HepG2 (cell line): ENCODE results near the gene SHC1. TPM values are rescaled to one million over a fixed set of nuclear protein-coding genes. Genes with fewer than 3 reads are reported as not detected.

Experiments
- AGO2 ChIP-seq: fragments of 200-400 bp; formaldehyde crosslinking; optimal IDR thresholded peaks from 2 replicates; pipeline ENCODE3; 2017; ENCODE audit warnings: mild to moderate bottlenecking, low read depth, low read length, moderate library complexity
- ARNTL ChIP-seq: sonication (generic); formaldehyde crosslinking; IDR thresholded peaks from 2 replicates; pipeline ENCODE4 v1.4.0; 2020; ENCODE audit warnings: mild to moderate bottlenecking, missing genetic modification reagents
- BCLAF1 ChIP-seq: fragments of 450-650 bp; IDR thresholded peaks from 2 replicates; pipeline ENCODE4 v1.6.1; 2017; ENCODE audit warnings: mild to moderate bottlenecking
- CEBPB ChIP-seq: IDR thresholded peaks from 2 replicates; pipeline ENCODE4 v1.6.1; 2011; ENCODE audit warnings: low read depth, low read length, improper control_type of control experiment, borderline replicate concordance
- CEBPG ChIP-seq: IDR thresholded peaks from 2 replicates; pipeline ENCODE4 v1.6.1; 2016
- GATA4 ChIP-seq: sonication (generic); IDR thresholded peaks from 2 replicates; pipeline ENCODE4 v1.6.1; 2016; ENCODE audit warnings: antibody characterized with exemption, low read depth, borderline replicate concordance
- HDAC2 ChIP-seq: sonication (generic); formaldehyde crosslinking; IDR thresholded peaks from 2 replicates; pipeline ENCODE4 v1.4.0; 2020; ENCODE audit warnings: missing genetic modification reagents
- HNF4G ChIP-seq, 2 experiments: sonication (generic) in 1 of 2; formaldehyde crosslinking in 1 of 2; IDR thresholded peaks; 2 replicates each; pipeline versions ENCODE4 v1.4.0 to v1.6.1; 2011 to 2020; ENCODE audit warnings: borderline replicate concordance in 2 of 2, low read depth in 2 of 2, mild to moderate bottlenecking in 2 of 2, low read length in 1 of 2, missing genetic modification reagents in 1 of 2, moderate library complexity in 1 of 2
- HOXA5 ChIP-seq: sonication (generic); formaldehyde crosslinking; IDR thresholded peaks from 2 replicates; pipeline ENCODE4 v1.4.0; 2020; ENCODE audit warnings: missing genetic modification reagents
- KLF6 ChIP-seq: IDR thresholded peaks from 2 replicates; pipeline ENCODE4 v1.8.0; 2016; ENCODE audit warnings: missing biosample characterization, missing genetic modification reagents
- MLLT10 ChIP-seq: sonication (generic); formaldehyde crosslinking; IDR thresholded peaks from 2 replicates; pipeline ENCODE4 v1.4.0; 2020; ENCODE audit warnings: missing genetic modification reagents
- NFE2L2 ChIP-seq: fragments of 150-350 bp; IDR thresholded peaks from 2 replicates; pipeline ENCODE4 v1.6.1; 2014; ENCODE audit warnings: low read length
- SP2 ChIP-seq: sonication (generic); formaldehyde crosslinking; IDR thresholded peaks from 2 replicates; pipeline ENCODE4 v1.5.1; 2020; ENCODE audit warnings: mild to moderate bottlenecking, missing genetic modification reagents
- ZFYVE20 ChIP-seq: sonication (generic); formaldehyde crosslinking; IDR thresholded peaks from 2 replicates; pipeline ENCODE4 v1.8.0; 2023; ENCODE audit warnings: low read depth, mild to moderate bottlenecking, moderate library complexity, missing genetic modification reagents, borderline replicate concordance
- ZNF512B ChIP-seq: sonication (generic); formaldehyde crosslinking; IDR thresholded peaks from 2 replicates; pipeline ENCODE4 v1.5.1; 2020; ENCODE audit warnings: missing genetic modification reagents, mild to moderate bottlenecking, borderline replicate concordance
- ZNF589 ChIP-seq: sonication (generic); formaldehyde crosslinking; conservative IDR thresholded peaks from 2 replicates; pipeline ENCODE4 v1.8.0; 2022; ENCODE audit warnings: mild to moderate bottlenecking, moderate library complexity, missing genetic modification reagents
- ZUFSP ChIP-seq: sonication (generic); formaldehyde crosslinking; IDR thresholded peaks from 2 replicates; pipeline ENCODE4 v1.9.0; 2021; ENCODE audit warnings: missing genetic modification reagents, mild to moderate bottlenecking, borderline replicate concordance
- polyA plus RNA-seq, 8 experiments: library from polyadenylated mRNA; depleted of rRNA in 3 of 8; stranded (reverse) in 7 of 8; unstranded in 1 of 8; fragments of >200 nt; fragmentation: Illumina TruSeq in 4 of 8; extraction: Trizol in 4 of 8; gene quantifications; 2 replicates each; pipeline versions ENCODE4 v1.2.1 to v1.2.3, GENCODE V29; 2011 to 2016; ENCODE audit warnings: low read depth in 4 of 8, missing spikeins in 1 of 8, mixed read lengths in 1 of 8; ENCODE audit not compliant: insufficient read depth in 1 of 8
- total RNA-seq, 5 experiments: library from RNA; depleted of rRNA; stranded (reverse); fragments of >200 nt; fragmentation: Illumina TruSeq; extraction: Trizol; gene quantifications; 2 replicates each; pipeline ENCODE4 v1.2.3, GENCODE V29; 2016; ENCODE audit warnings: low read depth in 1 of 5
- TF ChIP-seq, protein P1 (sequence below): sonication (generic); formaldehyde crosslinking; IDR thresholded peaks from 2 replicates; pipeline ENCODE4 v1.5.1; 2020; ENCODE audit warnings: missing genetic modification reagents, mild to moderate bottlenecking, borderline replicate concordance
- TF ChIP-seq, protein P2 (sequence below): sonication (generic); formaldehyde crosslinking; IDR thresholded peaks from 2 replicates; pipeline ENCODE4 v1.5.0; 2020; ENCODE audit warnings: missing genetic modification reagents
- TF ChIP-seq, protein P3 (sequence below): IDR thresholded peaks from 2 replicates; pipeline ENCODE4 v1.6.1; 2016; ENCODE audit warnings: low read depth, borderline replicate concordance

SHC1 gene
- total and polyA plus RNA-seq, 2 of the 13 experiments (the other 11 are each of a cell fraction or from before 2014, with no cell fraction given) = 52.0 to 137 TPM

DNA sequence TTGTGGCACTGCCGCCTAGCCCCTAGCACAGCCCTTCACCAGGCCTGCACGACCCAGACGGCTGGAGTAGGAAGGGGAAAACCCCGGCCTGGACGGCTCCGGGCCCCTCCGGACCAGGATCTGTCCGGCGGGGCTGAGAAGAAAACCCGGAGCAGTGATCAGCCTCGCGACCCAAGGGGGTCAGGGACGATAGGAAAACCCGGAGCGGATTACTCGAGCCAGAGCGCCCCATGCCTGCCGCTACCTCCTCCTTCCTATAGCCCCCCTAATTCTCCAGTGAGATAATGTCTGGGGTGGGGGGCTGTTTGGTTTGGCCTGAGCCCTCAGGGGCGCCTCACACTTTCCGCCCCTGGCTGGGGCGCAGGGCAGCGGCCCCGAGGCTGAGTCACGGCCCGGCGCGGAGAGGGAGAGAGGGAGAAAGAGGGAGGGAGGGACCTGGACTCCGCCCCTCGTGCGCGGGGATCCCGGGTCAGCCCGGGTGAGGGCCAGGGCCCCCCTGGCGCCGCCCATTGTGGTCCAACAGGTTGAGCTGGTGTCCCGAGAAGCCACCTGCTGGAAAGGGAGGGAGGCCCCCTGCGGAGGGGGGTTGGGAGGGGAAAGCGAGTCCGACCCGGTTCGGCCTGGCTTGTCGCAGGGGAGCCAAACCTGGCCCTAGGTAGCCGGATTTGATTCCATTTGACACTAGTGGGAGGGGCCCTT, 30.3 kb upstream of the SHC1 start (continued):
- TF ChIP-seq, protein P1, sequence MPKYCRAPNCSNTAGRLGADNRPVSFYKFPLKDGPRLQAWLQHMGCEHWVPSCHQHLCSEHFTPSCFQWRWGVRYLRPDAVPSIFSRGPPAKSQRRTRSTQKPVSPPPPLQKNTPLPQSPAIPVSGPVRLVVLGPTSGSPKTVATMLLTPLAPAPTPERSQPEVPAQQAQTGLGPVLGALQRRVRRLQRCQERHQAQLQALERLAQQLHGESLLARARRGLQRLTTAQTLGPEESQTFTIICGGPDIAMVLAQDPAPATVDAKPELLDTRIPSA (CRISPR knock-in tag) = no peak
- TF ChIP-seq ZFYVE20 (no peak), BCLAF1 (no peak), ZNF589 (peak; percentile 64; the same call in 1 of the 2 replicates), HOXA5 (CRISPR knock-in tag) (peak; percentile 72), MLLT10 (no peak), SP2 (no peak; the same call in 1 of the 2 replicates), ARNTL (CRISPR knock-in tag) (peak; percentile 82), ZUFSP (no peak), CEBPB (no peak), HNF4G (IDR thresholded peaks at IDR 0.05; ENCODE audit: borderline replicate concordance, low read depth, low read length) (peak; percentile 46; the same call in 1 of the 2 replicates), HNF4G (CRISPR knock-in tag; IDR thresholded peaks at IDR 0.05; ENCODE audit: borderline replicate concordance, low read depth) (peak; percentile 25; the same call in 1 of the 2 replicates), GATA4 (peak; percentile 43; the same call in 1 of the 2 replicates), ZNF512B (CRISPR knock-in tag) (no peak), NFE2L2 (no peak), CEBPG (CRISPR knock-in tag) (peak; percentile 6; the same call in 1 of the 2 replicates), KLF6 (CRISPR knock-in tag) (peak; percentile 62), HDAC2 (CRISPR knock-in tag) (peak; percentile 70), AGO2 (peak; percentile 96)
- TF ChIP-seq, protein P2, sequence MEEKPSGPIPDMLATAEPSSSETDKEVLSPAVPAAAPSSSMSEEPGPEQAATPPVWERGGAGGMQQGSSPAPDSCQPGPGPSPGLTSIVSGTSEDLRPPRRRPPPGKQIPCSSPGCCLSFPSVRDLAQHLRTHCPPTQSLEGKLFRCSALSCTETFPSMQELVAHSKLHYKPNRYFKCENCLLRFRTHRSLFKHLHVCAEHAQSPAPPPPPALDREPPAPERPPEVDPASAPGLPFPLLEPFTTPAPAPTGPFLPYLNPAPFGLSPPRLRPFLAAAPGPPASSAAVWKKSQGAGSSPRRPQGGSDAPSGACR = peak; percentile 69
- TF ChIP-seq, protein P3, sequence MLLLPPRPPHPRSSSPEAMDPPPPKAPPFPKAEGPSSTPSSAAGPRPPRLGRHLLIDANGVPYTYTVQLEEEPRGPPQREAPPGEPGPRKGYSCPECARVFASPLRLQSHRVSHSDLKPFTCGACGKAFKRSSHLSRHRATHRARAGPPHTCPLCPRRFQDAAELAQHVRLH (CRISPR knock-in tag) = 0 out of 2 replicates have a peak, but pooled peaks have one; percentile 78
